ENCODE results near the gene CASP2.
"Not testable (repeated sequence)": the region's sequence is repeated elsewhere in the genome, so short reads cannot be mapped to it uniquely, and the experiment has no call there.

CASP2 gene

GRCh38 chr7:143265017-143265693 lies 23.0 kb upstream of the CASP2 start:
- no peak for DNase-seq

- no peak for DNase-seq
These were observed 18.9 kb upstream of the CASP2 start for GRCh38 chr7:143269251-143269650.

GRCh38 chr7:143271240-143271639 lies 16.9 kb upstream of the CASP2 start:
- no peak for DNase-seq

- no peak for DNase-seq
These were observed 15.3 kb upstream of the CASP2 start for GRCh38 chr7:143272871-143273270.

DNA sequence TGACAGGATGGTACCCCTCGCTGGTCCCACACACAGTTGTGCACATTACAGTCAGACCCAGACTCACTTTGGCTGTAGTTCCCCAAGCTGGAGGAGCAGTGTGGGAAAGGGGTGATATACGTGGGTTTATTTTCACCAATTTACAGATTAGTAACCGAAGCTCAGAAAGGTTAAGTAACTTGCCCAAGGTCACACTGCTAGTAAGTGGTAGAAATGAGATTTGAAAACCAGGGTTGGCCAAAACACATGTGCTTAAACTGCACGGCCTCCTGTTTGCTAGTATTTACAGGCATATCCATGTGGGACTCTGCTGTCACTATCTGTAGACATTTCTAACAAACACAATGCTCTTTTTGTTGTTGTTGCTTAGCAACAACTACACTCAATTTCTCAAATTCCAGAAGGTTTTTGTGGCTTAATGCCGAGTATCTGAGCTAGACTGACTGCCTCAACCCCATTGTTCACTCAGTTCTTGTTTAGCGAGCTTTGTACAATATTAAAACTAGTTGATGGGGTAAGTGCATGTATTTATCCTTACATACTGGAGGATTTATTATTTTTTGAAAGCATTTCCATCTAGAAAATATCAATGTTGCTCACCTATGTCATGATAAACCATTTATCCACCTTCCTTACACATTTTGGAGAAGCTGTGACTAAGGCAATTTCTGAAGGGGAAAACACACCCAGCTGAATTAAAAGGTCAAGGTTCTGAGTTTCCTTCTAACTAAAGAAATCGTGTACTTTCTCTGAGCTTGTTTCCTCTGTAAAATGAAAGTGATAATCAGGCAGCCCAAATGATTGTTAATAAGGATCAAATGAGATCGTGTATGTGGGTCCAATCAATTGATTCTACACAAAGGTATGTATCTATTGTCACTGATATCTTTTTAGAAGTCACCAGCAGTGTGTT lies 8.7 kb upstream of the CASP2 start:
- DNase-seq = no peak

- DNase-seq = no peak
These were observed 8.0 kb upstream of the CASP2 start for GRCh38 chr7:143280160-143280559.

- DNase-seq = no peak
These were observed 7.6 kb upstream of the CASP2 start for GRCh38 chr7:143280566-143280965.

- no peak for DNase-seq
These were observed 6.6 kb upstream of the CASP2 start for GRCh38 chr7:143281529-143281928.

DNA sequence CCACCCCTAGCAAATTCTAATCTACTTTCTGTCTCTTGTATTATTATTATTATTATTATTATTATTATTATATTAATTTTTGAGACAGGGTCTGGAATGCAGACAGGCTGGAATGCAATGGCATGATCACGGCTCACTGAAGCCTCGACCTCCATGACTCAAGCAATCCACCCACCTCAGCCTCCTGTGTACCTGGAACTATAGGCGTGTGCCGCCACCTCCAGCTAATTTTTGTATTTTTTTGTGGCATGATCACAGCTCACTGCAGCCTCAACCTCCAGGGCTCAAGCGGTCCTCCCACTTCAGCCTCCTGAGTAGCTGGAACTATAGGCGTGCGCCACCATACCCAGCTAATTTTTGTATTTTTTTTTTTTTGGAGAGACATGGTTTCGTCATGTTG lies 6.0 kb upstream of the CASP2 start:
- no peak for DNase-seq

- DNase-seq = no peak
These were observed 4.8 kb upstream of the CASP2 start for GRCh38 chr7:143283381-143283780.

GRCh38 chr7:143284591-143285469 lies 3.3 kb upstream of the CASP2 start, which contains the start of gene TMEM139:
TSS of gene TMEM139 (plus strand) at chr7:143284958. CDS start at chr7:143285958, 1,000 bp downstream.
- no peak for DNase-seq

DNA sequence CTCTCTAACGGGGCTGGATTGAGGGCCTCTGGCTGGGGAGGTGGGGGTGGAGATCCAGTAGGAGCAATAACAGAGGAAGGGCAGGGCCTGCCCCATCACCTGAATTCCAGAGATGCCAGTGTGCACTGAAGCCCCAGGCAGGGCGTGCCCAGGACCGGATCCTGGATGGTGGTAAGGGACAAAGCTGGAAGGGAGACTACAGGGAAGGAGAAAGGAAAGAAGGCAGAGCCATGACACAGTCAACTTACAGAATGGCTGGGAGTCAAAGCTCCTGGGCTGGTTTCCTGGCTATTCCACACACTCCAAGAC lies 2.7 kb upstream of the CASP2 start:
- no peak for DNase-seq

- no peak for DNase-seq
These were observed 2.2 kb upstream of the CASP2 start for GRCh38 chr7:143285806-143286521.

DNA sequence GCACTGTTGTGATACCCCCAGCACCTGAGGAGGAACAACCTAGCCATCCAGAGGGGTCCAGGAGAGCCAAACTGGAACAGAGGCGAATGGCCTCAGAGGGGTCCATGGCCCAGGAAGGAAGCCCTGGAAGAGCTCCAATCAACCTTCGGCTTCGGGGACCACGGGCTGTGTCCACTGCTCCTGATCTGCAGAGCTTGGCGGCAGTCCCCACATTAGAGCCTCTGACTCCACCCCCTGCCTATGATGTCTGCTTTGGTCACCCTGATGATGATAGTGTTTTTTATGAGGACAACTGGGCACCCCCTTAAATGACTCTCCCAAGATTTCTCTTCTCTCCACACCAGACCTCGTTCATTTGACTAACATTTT lies 1.6 kb upstream of the CASP2 start:
- DNase-seq = no peak

- DNase-seq = no peak
These were observed 714 bp upstream of the CASP2 start for GRCh38 chr7:143287339-143287934.

GRCh38 chr7:143288836-143289235 lies 685 bp downstream of the CASP2 start:
- no peak for DNase-seq

- no peak for DNase-seq
These were observed 1.3 kb downstream of the CASP2 start for GRCh38 chr7:143289421-143289820.

GRCh38 chr7:143289888-143290287 lies 1.7 kb downstream of the CASP2 start:
- not testable (repeated sequence) for DNase-seq

GRCh38 chr7:143290293-143290692 lies 2.1 kb downstream of the CASP2 start:
- no peak for DNase-seq

GRCh38 chr7:143292876-143293275 lies 4.7 kb downstream of the CASP2 start:
- DNase-seq = no peak

GRCh38 chr7:143295870-143296269 lies 7.7 kb downstream of the CASP2 start:
- DNase-seq = no peak

GRCh38 chr7:143296686-143297085 lies 8.5 kb downstream of the CASP2 start:
- no peak for DNase-seq
